HG03565 (cell line): Measurements from ENCODE around the gene FHIP1B.

Experiments
- ATAC-seq: cut with Tn5 transposase; IDR thresholded peaks from one replicate; pipeline ENCODE4 v1.9.1; 2021; ENCODE audit warnings: mild to moderate bottlenecking, moderate library complexity; ENCODE audit not compliant: unreplicated experiment

Gene FHIP1B

GRCh38 chr11:6202041-6202440 is 32.4 kb downstream of the FHIP1B start:
- ATAC-seq, result no peak

- ATAC-seq, result no peak
These were observed 33.0 kb downstream of the FHIP1B start for GRCh38 chr11:6201481-6201880.

GRCh38 chr11:6200975-6201374 is 33.5 kb downstream of the FHIP1B start:
- ATAC-seq, result no peak

- no peak for ATAC-seq
These were observed 35.1 kb downstream of the FHIP1B start, which contains the start of gene OR52W1 for GRCh38 chr11:6199174-6199810. OR52W1 (plus strand) TSS chr11:6199224; CDS start chr11:6199224, 0 bp downstream.

GRCh38 chr11:6197466-6198200 is 36.8 kb downstream of the FHIP1B start:
- no peak for ATAC-seq

GRCh38 chr11:6196396-6196795 is 38.0 kb downstream of the FHIP1B start:
- ATAC-seq, result no peak

GRCh38 chr11:6194065-6194581 is 40.3 kb downstream of the FHIP1B start:
- no peak for ATAC-seq

GRCh38 chr11:6191742-6192141 is 42.7 kb downstream of the FHIP1B start:
- ATAC-seq, result no peak

- ATAC-seq, result no peak
These were observed 59.0 kb downstream of the FHIP1B start for GRCh38 chr11:6175440-6175839.

- ATAC-seq, result no peak
These were observed 64.2 kb downstream of the FHIP1B start, which contains the start of gene OR52B2 for GRCh38 chr11:6170226-6170625. OR52B2 (minus strand) TSS chr11:6170326; CDS start chr11:6170326, 0 bp downstream.
